ENCODE measurements around the gene SAA1. TPM values are rescaled to one million over a fixed set of nuclear protein-coding genes. Genes with fewer than 3 reads are reported as not detected.

The SAA1 gene
- total RNA-seq, 2 donors from 2014 or later = not detected

Other genes starting within 250 kb of the SAA1 start
- under 1 TPM; 0.25 to 0.70 TPM for gene TPH1, start 220.0 kb upstream of the SAA1 start, total RNA-seq
- gene SAAL1, start 160.2 kb upstream of the SAA1 start, total RNA-seq = 10 to 100 TPM; 29.3 to 39.3 TPM
- not detected for gene MRGPRX3, start 133.7 kb upstream of the SAA1 start, total RNA-seq
- gene MRGPRX4, start 93.4 kb upstream of the SAA1 start, total RNA-seq = not detected
- not detected for gene SAA4, start 29.5 kb upstream of the SAA1 start, total RNA-seq
- gene SAA2, start 17.6 kb upstream of the SAA1 start, total RNA-seq = under 1 TPM in 1 of 2 donors, not detected in 1; 0.38 TPM
- 10 to 100 TPM; 18.7 to 22.2 TPM for gene HPS5, start 55.9 kb downstream of the SAA1 start, total RNA-seq
- gene GTF2H1, start 56.3 kb downstream of the SAA1 start, total RNA-seq = 10 to 100 TPM; 43.5 to 47.4 TPM
- 100 to 1,000 TPM; 629 to 665 TPM for gene LDHA, start 128.3 kb downstream of the SAA1 start, total RNA-seq
- gene LDHC, start 146.1 kb downstream of the SAA1 start, total RNA-seq = not detected
- not detected for gene LDHAL6A, start 189.6 kb downstream of the SAA1 start, total RNA-seq